SK-N-SH (cell line): Measurements from ENCODE around the gene SSNA1.

ENCODE experiments used
- CTCF ChIP-seq: fragments of 200-600 bp; sonication (generic); IDR thresholded peaks from 2 replicates; pipeline ENCODE4 v1.6.1; 2017; ENCODE audit warnings: antibody characterized with exemption, mild to moderate bottlenecking, moderate library complexity
- EP300 ChIP-seq, 2 experiments: IDR thresholded peaks; 2 replicates each; pipeline versions ENCODE4 v1.4.0 to v1.6.1; 2012; ENCODE audit warnings: borderline replicate concordance in 1 of 2, low read depth in 1 of 2, low read length in 1 of 2
- POLR2AphosphoS5 ChIP-seq: IDR thresholded peaks from 2 replicates; pipeline ENCODE4 v1.6.1; 2012; ENCODE audit warnings: low read depth, low read length
- TEAD4 ChIP-seq: IDR thresholded peaks from 2 replicates; pipeline ENCODE4 v1.4.0; 2012; ENCODE audit warnings: mild to moderate bottlenecking, borderline replicate concordance; ENCODE audit not compliant: insufficient read depth
- ZBTB33 ChIP-seq: IDR thresholded peaks from 2 replicates; pipeline ENCODE4 v1.4.0; 2012; ENCODE audit warnings: low read depth, borderline replicate concordance

DNA sequence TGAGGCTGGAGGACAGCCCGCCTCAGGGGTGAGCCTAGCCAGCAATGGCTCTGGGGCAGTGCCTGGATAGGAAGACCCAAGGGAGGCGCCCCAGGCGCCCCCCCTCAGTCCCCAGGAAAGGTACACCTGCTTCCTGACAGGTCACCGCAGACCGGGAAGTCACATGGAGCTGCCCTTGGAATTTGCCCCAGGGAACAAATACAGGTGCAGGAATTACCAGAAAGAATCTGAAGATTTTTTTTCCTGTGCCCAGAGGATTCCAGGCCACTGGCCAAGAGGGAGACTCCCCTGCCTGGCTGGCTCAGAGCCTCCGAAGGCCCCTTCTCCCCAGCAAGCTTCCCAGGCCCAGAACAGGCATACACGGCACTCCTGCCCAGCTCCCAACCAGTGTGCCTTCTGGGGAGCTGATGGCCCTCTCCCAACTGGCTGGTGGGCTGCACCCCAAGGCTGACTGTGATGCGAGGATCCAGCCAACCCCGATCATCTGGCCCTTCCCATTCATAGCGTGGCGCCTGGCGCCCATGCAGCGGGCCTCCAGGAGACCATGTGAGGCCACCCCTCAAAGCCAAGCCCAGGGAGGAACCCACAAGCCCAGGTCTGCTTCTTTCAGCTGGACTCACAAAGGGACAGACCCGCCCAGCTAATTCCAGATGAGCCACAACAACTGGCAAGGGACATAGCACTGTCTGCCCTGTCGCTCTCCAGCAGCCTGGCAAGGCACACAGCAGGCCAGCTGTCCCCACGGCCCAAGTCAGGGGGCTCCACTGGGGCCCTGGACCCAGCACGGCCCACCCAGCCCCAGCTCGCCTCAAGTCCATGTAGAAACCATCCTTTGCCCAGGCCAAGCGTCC, 9.8 kb downstream of the SSNA1 start:
- TF ChIP-seq CTCF (no peak), ZBTB33 (no peak), EP300 (IDR thresholded peaks at IDR 0.05; ENCODE audit: borderline replicate concordance in 1 of 2, low read depth in 1 of 2, low read length in 1 of 2) (no peak), POLR2AphosphoS5 (no peak), TEAD4 (no peak)
